ENCODE measurements around the gene RPUSD1.

The RPUSD1 gene

DNA sequence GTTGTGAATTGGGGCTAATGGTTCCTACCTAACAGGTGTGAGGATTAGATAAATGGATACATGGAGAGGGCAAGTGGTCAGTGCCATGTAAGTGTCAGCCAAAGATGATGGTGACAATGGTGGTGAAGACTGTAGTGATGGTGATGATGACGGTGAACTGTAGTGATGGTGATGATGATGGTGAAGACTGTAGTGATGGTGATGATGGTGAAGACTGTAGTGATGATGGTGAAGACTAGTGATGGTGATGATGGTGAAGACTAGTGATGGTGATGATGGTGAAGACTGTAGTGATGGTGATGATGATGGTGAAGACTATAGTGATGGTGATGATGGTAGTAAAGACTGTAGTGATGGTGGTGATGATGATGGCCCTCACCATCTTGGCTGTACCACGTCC is 30.4 kb upstream of the RPUSD1 start:
- DNase-seq (ENCODE audit: low read depth), result no peak

DNA sequence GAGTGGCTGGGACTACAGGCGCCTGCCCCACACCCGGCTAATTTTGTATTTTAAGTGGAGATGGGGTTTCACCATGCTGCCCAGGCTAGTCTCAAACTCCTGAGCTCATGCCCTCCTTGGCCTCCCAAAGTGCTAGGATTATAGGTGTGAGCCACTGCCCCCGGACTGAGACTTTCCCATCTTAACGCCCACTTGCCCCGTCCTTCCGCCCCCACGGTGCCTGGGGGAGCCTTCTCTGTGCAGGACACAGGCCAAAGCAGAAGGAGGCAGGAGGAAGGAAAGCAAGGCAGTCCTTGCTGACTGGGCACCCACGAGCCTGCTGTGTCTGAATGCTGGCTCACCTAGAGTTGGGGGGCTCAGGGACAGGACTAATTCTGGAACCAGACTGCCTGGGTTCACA is 30.0 kb upstream of the RPUSD1 start:
- no peak for DNase-seq (ENCODE audit: low read depth)

DNA sequence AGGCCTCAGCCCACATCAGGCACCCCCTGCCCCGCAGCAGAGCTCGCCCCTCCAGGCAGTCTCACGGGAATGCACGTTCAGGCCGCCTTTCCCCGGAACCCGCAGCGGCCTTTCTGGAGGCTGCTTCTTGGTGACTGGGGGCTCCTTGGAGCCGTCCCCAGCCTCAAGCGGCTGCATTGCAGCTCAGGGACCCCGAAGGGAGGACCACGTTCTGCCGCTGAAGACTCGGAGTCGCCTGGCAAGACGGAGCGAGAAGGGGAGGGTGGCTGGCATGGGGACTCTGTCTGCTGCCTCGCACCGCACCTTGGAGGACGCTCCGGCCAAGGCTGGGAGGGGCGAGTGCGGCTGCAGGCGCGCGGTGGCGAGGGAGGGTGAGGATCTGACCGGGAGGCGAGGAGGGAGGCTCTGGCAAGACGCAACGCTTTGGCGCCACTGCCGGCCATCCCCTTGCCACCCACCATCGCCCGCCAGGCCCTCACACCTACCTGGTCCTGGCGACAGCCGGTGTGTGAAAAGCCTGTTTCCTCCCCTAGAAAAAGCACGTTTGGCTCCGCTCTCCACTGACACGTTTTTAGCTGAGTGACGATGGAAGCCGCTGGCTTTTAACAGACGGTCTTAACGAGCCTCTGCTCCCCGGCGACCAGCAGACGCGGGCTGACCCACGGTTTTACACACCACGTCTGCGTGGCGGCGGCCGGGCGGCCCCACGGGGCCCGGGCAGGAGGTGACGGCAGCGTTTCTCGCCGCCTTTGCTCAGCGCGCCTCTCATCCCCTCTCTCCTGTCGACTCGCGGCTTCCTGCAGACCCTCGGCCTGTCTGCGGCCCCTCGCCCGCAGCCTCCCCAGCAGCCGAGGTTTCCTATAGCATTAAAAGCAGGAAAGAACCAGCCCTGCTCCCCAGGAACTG is 29.1 kb upstream of the RPUSD1 start:
- DNase-seq (ENCODE audit: low read depth), result no peak

- DNase-seq (ENCODE audit: low read depth), result no peak
These were observed 27.7 kb upstream of the RPUSD1 start for GRCh38 chr16:815861-816260.

DNA sequence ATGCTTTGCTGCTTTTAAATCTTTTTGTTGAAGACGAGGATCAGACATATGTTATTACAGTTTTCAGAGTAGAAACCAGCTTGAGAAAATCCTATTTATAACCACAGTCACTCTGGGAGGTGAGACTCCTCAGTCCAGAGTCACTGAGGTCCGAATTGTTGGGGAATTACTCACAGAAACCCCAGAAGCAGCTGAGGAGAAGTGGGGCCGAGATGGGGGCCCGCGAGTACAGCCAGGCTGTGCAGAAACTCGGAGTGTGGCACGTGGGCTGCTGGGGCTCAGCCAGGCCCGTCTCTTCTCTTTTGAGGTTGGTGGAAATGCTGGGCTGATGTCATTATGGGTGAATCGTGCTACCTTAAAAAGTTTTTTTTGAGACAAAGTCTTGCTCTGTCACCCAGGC is 26.8 kb upstream of the RPUSD1 start:
- DNase-seq (ENCODE audit: low read depth), result no peak

DNA sequence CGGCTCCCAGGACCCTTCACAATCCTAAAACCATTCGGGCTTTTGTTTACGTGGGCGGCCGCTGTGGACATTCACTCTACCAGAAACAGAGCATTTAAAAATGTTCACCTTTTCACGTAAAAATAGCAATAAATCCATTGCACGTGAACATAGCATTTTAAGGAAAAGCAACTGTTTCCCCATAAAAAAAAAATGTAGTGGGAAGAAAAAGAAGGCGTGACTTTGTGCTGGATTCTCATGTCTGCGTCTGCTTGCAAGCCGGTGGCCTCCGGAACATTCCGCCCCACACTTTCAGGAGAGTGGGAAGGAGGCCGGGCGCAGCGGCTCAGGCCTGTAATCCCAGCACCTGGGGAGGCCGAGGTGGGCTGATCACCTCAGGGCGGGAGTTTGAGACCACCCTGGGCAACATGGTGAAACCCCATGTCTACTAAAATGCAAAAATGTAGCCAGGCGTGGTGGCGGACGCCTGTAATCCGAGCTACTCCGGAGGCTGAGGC is 25.8 kb upstream of the RPUSD1 start:
- no peak for DNase-seq (ENCODE audit: low read depth)

DNA sequence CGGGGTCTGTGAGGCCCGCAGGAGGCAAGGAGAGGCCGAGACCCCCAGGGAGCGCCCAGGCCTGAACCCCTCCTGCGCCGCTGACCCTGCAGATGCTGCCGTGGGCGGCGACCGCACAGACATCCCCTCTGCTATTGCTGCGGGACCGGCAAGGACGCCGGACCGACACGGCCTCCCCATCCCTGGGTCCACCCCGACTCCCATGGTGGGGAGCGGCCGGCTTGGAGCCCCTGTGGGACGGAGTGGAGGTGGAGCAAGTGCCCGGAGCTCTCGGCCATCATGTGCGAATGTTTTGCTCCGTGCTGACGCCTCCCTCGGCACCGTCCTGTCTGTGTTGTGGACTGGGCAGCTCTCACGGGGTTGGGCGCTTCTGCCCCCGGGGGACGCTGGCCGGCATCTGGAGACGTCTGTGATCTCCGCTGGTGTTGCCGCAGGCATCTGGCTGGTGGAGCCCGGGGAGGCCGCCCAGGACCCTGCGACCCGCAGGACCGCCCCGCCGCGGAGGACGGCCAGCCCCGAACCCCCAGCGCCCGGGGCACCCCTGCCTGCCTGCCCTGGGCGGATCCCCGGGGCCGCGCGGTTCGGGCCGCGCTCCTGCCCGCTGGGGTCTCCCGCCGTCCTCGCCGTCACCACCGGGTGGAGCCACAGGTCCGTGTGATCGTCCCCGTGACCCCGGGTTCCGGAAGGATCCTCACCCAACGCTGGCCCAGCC is 25.2 kb upstream of the RPUSD1 start:
- DNase-seq (ENCODE audit: low read depth), result no peak

DNA sequence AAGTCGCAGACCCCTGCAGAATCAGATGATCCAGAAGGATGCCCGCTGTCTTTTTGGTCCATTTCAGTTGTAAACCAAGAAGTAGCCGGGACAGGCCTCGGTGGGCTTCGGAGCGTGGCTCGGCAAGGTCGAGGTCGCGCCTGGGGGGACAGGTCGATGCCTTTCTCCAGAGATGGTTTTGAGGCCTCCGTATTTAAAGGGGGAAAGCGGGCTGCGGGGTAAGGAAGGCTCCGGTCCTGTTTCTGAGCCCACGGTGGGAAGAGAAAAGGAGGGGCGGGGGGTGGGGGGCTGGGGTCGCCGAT is 19.9 kb upstream of the RPUSD1 start:
- DNase-seq (ENCODE audit: low read depth), result no peak

GRCh38 chr16:807347-808084 is 19.3 kb upstream of the RPUSD1 start:
- DNase-seq (ENCODE audit: low read depth), result peak; percentile 78

DNA sequence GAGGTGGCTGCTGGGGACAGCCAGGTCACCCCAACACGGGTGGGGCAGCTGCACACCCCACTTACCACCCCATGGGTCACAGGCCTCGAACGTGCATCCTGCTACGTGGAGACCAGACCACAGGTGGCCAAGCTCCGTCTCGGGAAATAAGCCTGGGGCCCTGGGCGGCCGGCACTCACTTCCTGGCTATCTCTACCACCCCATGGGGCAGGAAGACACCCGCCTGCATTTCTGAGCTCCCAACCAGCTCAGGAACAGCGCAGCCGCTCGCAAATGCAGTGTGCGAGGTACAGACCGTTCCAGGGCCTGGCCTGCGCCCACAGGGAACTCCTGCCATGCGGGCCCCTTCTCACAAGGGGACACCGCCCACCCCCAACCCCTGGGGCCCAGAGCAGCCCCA is 17.3 kb upstream of the RPUSD1 start:
- DNase-seq (ENCODE audit: low read depth), result no peak

- DNase-seq (ENCODE audit: low read depth), result no peak
These were observed 16.2 kb upstream of the RPUSD1 start for GRCh38 chr16:804193-805048.

- no peak for DNase-seq (ENCODE audit: low read depth)
These were observed 15.5 kb upstream of the RPUSD1 start for GRCh38 chr16:803754-804080.

GRCh38 chr16:802914-803753 is 15.0 kb upstream of the RPUSD1 start:
- no peak for DNase-seq (ENCODE audit: low read depth)

GRCh38 chr16:802461-802860 is 14.3 kb upstream of the RPUSD1 start:
- no peak for DNase-seq (ENCODE audit: low read depth)

- DNase-seq (ENCODE audit: low read depth), result no peak
These were observed 13.6 kb upstream of the RPUSD1 start for GRCh38 chr16:801584-802363.

DNA sequence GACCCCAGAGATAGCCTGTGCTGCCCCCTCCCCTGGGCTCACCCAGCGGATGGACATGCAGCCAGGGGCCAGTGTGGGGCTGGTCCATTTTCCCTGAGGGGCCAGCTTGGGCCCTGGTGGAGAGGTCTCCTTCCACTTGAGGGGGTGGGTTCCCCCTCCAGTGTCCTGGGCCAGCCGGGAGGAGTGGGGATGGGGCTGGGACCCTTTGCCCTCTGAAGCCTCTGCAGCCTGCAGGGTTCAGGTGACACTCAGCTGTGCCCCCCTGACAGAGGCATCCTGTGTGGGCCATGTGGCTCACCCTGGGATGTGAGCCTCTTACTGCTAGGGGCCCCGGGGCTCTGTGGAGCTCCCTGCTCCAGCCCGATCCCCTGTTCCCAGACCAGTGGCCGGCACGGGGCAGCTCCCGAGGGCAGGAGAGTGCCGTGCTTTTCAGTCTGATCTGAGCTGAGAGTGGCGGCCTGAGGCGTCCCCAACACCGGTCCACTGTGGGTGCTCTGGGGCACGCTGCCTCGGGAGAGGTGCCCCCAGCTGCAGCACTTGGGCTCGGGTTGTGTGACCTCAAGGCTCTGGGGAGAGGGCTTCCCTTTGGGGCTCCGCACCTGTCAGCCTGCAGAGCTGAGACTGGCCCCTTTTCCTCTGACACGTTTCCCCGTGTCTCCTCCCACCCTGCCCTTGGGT is 12.8 kb upstream of the RPUSD1 start:
- DNase-seq (ENCODE audit: low read depth), result no peak

DNA sequence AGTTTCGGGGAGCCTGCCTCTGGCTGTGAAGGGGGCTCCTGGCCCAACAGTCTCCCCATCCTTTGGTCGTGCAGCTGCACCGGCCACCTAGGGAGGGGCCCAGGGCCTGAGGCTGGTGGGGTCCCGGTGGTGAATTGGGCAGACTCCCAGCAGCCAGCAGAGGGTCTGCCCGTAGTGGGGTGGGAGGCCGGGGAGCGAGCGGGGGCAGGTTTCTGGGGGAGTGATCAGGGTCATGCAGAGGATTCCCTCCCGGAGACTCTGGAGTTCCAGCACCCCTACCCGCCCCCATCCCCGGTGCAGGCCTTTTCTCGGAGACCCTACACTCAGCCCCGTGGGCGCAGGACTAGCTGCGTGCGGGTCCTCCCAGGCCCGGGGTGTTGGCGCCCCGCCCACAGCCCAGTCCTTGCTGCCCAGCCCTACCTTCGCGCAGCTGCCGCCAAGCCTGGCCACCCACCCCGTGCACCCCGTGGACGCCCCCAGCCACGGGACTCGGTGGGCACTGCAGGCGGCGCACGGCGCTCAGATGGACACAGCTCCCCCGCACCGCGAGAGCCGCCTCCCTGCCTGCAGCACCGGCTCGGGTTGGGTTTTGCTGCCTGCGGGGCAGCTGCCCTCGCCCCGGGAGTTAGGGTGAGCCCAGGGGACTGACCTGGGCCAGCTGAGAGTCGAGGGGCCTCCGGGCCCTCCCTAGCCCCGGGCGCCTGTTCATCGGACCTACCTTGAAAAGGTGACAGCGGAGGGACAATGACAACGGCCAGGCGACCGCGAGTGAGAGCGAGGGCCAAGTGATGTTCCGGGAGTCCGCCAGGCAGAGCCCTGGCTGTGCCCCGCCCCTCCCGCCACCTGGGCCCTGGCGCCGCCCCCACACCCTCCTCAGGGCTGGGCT is 12.0 kb upstream of the RPUSD1 start, which contains the start of gene GNG13:
GNG13 (minus strand) TSS at position 787 of the 886 bp plus-strand sequence. CDS start 1,657 bp downstream, outside the sequence.
- no peak for DNase-seq (ENCODE audit: low read depth)
